Right lobe of liver (tissue), 6 donors: ENCODE data around the gene NUP214. TPM values are rescaled to one million over a fixed set of nuclear protein-coding genes. Genes with fewer than 3 reads are reported as not detected.

Source experiments
- ATAC-seq, 4 donors: fragments of 200-7000 bp; cut with Tn5 transposase; one replicate each; pipeline ENCODE4 v1.9.1; 2020; ENCODE audit warnings: mild to moderate bottlenecking in 4 of 4, moderate library complexity in 4 of 4
- DNase-seq, 3 donors: peaks; one replicate each; pipeline ENCODE4 v3.0.0-alpha.2; 2020
- H3K27ac ChIP-seq, 3 donors: fragments of 200-600 bp; one replicate each; pipeline ENCODE4 v1.8.0; 2022
- H3K27me3 ChIP-seq, 2 donors: fragments of 200-600 bp; one replicate each; pipeline ENCODE4 v1.8.0; 2022
- H3K36me3 ChIP-seq, 4 donors: fragments of 200-600 bp; sonication (generic) in 1 of 4; one replicate each; pipeline versions ENCODE4 v1.5.1 to v1.8.0; 2017 to 2022; ENCODE audit warnings: control low read depth in 1 of 4
- H3K4me1 ChIP-seq, 4 donors: fragments of 200-600 bp; sonication (generic) in 1 of 4; one replicate each; pipeline versions ENCODE4 v1.5.1 to v1.8.0; 2017 to 2022; ENCODE audit warnings: control low read depth in 1 of 4
- H3K4me3 ChIP-seq, 3 donors: fragments of 200-600 bp; one replicate each; pipeline ENCODE4 v1.8.0; 2022
- H3K9me3 ChIP-seq, 4 donors: fragments of 200-600 bp; sonication (generic) in 1 of 4; one replicate each; pipeline versions ENCODE4 v1.5.1 to v1.8.0; 2017 to 2022; ENCODE audit warnings: control low read depth in 1 of 4
- POLR2A ChIP-seq: fragments of 450-650 bp; IDR thresholded peaks from one replicate; pipeline ENCODE4 v1.6.1; 2017; ENCODE audit warnings: antibody characterized with exemption, mild to moderate bottlenecking
- WGBS: methylation state at CpG from one replicate; pipeline ENCODE4 v1.1.6; 2018; ENCODE audit warnings: low coverage, low lambda C conversion rate; ENCODE audit not compliant: insufficient coverage; ENCODE audit errors: missing lambda C conversion rate; 5-methylcytosine and 5-hydroxymethylcytosine counted together
- intact Hi-C, 2 donors: fragments of 100-400 bp; cut with DNase I; formaldehyde crosslinking; loops; one replicate each; pipeline versions ENCODE4 v1.11.2 to v1.14.1; 2022
- total RNA-seq, 6 experiments: library from RNA; depleted of rRNA in 2 of 6; stranded (reverse); fragments of >200 nt in 2 of 6; fragmentation: NEBNext Ultra II Directional in 3 of 6; extraction: Animal tissue kit (Norgen Biotek cat#: 25700) in 3 of 6; gene quantifications; one replicate each; pipeline versions ENCODE4 v1.1.0 to v1.2.4, GENCODE V29; 2016 to 2023
- TF ChIP-seq, protein P1 (sequence below), 4 donors: fragments of 200-600 bp in 3 of 4; fragments of 450-650 bp in 1 of 4; IDR thresholded peaks; one replicate each; pipeline versions ENCODE4 v1.5.1 to v1.8.0; 2016 to 2022; ENCODE audit warnings: antibody characterized with exemption in 4 of 4, mild to moderate bottlenecking in 2 of 4
- donor health status: DM: no; HTN: yes; CAD: no.
- donor health status: DM: no; HTN: no; CAD: no.
- donor health status: DM: no; HTN: no; CAD: no.
- donor health status: DM: no; HTN: yes; CAD: no.
- donor health status: DM: no; HTN: yes; CAD: no.

The NUP214 gene
- total RNA-seq, 6 experiments from 2014 or later = 22.5 to 31.1 (median 27.5) TPM

DNA sequence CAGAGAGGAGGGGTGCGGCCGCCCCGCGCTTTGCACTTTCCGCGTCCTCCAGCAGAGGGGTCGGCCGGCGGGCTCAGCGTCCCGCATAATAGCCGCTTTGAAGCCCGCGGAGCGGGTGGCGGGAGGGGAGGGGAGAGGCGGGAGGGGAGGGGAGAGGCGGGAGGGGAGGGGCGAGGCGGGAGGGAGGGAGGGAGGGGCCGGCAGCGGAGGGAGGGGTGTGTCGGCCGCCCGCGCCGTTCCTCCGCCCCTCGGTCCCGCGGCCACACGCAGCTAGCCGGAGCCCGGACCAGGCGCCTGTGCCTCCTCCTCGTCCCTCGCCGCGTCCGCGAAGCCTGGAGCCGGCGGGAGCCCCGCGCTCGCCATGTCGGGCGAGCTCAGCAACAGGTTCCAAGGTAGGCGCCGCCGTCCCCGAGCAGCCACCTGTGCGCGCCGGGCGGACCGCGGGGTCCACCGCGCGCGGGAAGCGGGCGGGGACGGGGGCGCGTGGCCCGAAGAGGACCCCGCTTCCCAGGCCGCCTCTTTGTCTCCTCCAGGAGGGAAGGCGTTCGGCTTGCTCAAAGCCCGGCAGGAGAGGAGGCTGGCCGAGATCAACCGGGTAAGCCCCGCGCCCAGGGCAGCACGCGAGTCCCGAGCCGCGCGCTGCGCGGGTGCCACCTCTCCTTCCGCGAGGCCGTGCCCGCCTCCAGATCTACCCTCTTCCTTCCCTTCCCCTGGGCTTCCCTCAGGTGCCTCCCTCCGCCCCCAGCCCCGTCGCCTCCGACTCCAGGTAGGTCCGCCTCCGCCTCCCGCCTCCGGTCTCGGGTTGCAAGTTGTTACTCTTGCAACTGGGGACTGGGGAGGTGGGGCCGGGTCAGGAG is 28.9 kb upstream of the NUP214 start, which contains the start of gene AIF1L:
Gene AIF1L (plus strand): TSS at position 263 of the 857 bp plus-strand sequence. CDS start 99 bp downstream, at position 362.
- peaks cover 0 to 4% of the 10 kb centered on the region in 2 donors for H3K27me3 ChIP-seq

DNA sequence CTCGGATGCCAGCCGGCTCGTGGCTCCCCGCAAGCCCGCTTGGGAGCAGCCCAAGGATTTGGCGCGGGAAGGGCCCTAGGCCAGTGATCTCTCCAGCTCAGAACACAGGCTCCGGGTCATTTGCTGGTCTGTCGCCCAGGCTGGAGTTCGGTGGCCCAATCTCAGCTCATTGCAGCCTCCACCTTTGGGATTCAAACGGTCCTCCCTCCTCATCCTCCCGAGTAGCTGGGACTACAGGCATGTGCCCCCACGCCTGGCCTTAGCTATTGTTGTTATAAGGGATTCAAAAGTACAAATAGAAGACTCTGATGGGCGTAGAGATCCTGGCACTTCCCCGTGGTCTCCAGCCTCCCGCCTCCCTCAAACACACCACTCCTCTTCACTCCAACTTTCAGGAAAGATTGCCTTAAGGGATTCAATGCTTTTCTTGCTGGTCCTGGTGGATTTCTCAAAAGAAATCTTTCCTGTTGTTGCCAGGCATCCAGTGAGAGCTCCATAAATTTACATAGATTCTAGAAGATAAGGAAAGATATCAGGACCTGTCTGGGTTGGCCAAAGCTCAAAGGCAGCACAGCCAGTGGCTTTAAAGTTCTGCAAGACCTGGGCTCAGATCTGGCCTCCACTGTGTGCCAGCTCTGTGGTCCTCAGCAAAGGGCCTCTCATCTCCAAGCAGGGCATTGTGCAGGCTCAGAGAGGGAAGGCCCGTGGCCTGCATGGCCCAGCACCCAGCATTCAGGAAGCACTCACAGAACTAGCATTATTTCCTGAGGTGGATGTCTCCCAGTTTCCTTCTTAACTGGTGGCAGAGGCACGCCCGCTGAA is 28.0 kb upstream of the NUP214 start:
- 28% methylated on average over 16 of the region's 19 CpGs for WGBS
- Histone ChIP-seq H3K9me3 (no peaks in the 10 kb centered on the region), H3K27me3 (peaks cover 0 to 4% of the 10 kb centered on the region in 2 donors), H3K27ac (no peak overlapping the region), H3K36me3 (no peaks in the 10 kb centered on the region), H3K4me1 (peaks cover 0 to 7% (median 0%) of the 10 kb centered on the region in 4 donors), H3K4me3 (no peak overlapping the region)
- ATAC-seq (peak in 1 of 4 donors; percentile 9), DNase-seq (no peak)
- intact Hi-C loops = no loop called here
- TF ChIP-seq POLR2A = no peak
- TF ChIP-seq, protein P1, sequence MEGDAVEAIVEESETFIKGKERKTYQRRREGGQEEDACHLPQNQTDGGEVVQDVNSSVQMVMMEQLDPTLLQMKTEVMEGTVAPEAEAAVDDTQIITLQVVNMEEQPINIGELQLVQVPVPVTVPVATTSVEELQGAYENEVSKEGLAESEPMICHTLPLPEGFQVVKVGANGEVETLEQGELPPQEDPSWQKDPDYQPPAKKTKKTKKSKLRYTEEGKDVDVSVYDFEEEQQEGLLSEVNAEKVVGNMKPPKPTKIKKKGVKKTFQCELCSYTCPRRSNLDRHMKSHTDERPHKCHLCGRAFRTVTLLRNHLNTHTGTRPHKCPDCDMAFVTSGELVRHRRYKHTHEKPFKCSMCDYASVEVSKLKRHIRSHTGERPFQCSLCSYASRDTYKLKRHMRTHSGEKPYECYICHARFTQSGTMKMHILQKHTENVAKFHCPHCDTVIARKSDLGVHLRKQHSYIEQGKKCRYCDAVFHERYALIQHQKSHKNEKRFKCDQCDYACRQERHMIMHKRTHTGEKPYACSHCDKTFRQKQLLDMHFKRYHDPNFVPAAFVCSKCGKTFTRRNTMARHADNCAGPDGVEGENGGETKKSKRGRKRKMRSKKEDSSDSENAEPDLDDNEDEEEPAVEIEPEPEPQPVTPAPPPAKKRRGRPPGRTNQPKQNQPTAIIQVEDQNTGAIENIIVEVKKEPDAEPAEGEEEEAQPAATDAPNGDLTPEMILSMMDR (IDR thresholded peaks at IDR 0.05) = no peak

More for the DNA sequence above, 28.9 kb upstream of the NUP214 start, which contains the start of gene AIF1L:
- intact Hi-C loops = no loop called here
- WGBS = 1% methylated on average over 13 of the region's 99 CpGs
- no peak within 1 kb of the TSS for H3K27ac ChIP-seq
- peaks cover 0 to 7% (median 0%) of the 10 kb centered on the region in 4 donors for H3K4me1 ChIP-seq
- peak within 1 kb of the TSS; percentile 14 to 42 (median 18) for H3K4me3 ChIP-seq
- no peaks in the 10 kb centered on the region for H3K9me3 ChIP-seq
- peak; percentile 29 to 41 (median 34) for ATAC-seq
- TF ChIP-seq, protein P1 (IDR thresholded peaks at IDR 0.05) = no peak
- no peak for TF ChIP-seq POLR2A
- H3K36me3 ChIP-seq = no peaks in the 10 kb centered on the region
- DNase-seq = no peak

DNA sequence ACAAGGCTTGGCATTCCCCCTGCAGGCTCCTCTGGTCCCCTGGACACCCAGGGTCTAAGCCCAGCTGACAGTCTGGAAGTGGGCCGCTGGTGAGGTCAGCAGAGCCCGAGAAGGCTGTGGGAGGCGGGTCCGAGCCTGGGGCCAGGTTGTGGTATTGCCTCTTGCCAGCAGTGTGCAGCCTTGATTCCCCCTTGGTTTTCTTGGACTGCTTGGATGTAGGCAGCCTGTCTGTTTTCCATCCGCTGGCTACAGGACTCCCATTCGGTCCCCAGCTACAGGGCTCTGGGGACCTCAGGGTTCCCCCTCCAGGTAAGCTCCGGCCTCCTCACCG is 27.5 kb upstream of the NUP214 start:
- H3K36me3 ChIP-seq = no peaks in the 10 kb centered on the region
- no peaks in the 10 kb centered on the region for H3K9me3 ChIP-seq
- TF ChIP-seq, protein P1 (IDR thresholded peaks at IDR 0.05) = no peak
- TF ChIP-seq POLR2A = no peak
- peaks cover 0 to 4% of the 10 kb centered on the region in 2 donors for H3K27me3 ChIP-seq
- intact Hi-C loops = no loop called here
- H3K27ac ChIP-seq = no peak overlapping the region
- WGBS = 100% methylated on average over 1 of the region's 8 CpGs
- no peak for ATAC-seq
- H3K4me3 ChIP-seq = no peak overlapping the region
- peaks cover 0 to 7% (median 0%) of the 10 kb centered on the region in 4 donors for H3K4me1 ChIP-seq
- no peak for DNase-seq

DNA sequence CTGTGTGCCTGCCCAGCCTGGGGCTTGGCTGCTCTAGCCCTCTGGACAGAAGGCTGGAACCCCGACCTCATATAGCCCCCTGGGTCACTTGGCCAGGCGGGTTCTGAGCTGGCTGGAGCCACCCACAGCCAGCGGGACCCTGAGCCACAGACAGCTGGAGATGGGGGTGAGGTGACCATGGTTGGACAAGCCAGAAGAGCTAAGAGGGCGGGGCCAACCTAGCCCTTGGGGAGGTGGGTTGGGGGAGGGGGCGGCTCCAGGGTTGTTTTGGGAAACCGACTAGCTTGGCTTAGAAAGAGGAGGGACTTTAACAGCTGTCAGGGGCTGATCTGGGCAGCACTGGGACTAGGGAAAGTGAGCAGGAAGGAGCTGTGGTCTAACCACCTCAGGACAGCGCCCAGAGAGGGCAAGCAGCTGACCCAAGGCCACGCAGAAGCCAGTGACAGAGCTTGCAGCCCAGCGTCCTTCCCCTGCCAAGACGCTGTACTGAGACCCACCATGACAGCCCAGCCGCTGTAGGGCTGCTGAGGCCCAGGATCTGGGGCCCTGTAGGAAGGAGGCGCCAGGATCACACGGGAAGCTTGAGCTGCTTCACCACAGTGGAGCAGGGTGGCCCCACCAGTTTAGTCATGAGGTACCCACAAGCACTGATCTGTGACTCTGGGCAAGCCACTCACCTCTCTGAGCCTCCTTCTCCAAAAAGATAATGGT is 26.8 kb upstream of the NUP214 start:
- Histone ChIP-seq H3K27ac (no peak overlapping the region), H3K4me3 (no peak overlapping the region), H3K9me3 (no peaks in the 10 kb centered on the region), H3K27me3 (peaks cover 0 to 4% of the 10 kb centered on the region in 2 donors), H3K4me1 (peaks cover 0 to 7% (median 0%) of the 10 kb centered on the region in 4 donors), H3K36me3 (no peaks in the 10 kb centered on the region)
- ATAC-seq (no peak), DNase-seq (no peak)
- intact Hi-C loops = no loop called here
- 85% methylated on average over 5 of the region's 13 CpGs for WGBS
- TF ChIP-seq POLR2A = no peak
- TF ChIP-seq, protein P1 (IDR thresholded peaks at IDR 0.05) = no peak
